ENCODE results near the gene AFF2. TPM values are rescaled to one million over a fixed set of nuclear protein-coding genes. Genes with fewer than 3 reads are reported as not detected.

Gene AFF2
- total RNA-seq, 1 experiment from 2014 or later, result 0.05 TPM

DNA sequence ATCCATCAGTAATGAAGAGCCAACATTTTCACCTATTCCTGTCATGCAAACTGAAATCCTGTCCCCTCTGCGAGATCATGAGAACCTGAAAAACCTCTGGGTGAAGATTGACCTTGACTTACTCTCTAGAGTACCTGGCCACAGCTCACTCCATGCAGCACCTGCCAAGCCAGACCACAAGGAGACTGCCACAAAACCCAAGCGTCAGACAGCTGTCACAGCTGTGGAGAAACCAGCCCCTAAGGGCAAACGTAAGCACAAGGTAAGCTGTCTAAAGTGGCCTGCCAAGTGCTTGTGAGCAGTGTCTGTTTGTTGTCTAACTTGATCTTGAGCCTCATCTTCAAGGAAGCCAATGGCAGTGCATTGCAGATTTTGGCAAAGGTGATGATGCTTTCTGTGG, 455.9 kb downstream of the AFF2 start:
- ATAC-seq (no peak), DNase-seq (ENCODE audit: low read depth, low spot score) (no peak)
- Histone ChIP-seq H3K4me3 (replicated peaks in 1 of 2; ENCODE audit: low read depth in 1 of 2, low read length in 2 of 2) (no peak overlapping the region), H3K4me1 (ENCODE audit: control insufficient read depth in 1 of 2, insufficient read depth in 2 of 2, low read length in 2 of 2) (no peaks in the 10 kb centered on the region), H3K4me2 (ENCODE audit: low read length) (no peak overlapping the region), H3K9ac (ENCODE audit: low read length) (no peak overlapping the region), H3K9me3 (ENCODE audit: control insufficient read depth in 1 of 2, insufficient read depth in 1 of 2, low read depth in 1 of 2, low read length in 2 of 2) (no peaks in the 10 kb centered on the region), H3K79me2 (ENCODE audit: insufficient read depth, low read length) (no peaks in the 10 kb centered on the region), H2AFZ (ENCODE audit: low read depth, low read length, poor library complexity, severe bottlenecking) (no peak overlapping the region), H3K27me3 (ENCODE audit: insufficient read depth, low read length) (no peaks in the 10 kb centered on the region), H3K27ac (ENCODE audit: low read depth, low read length) (no peak overlapping the region), H4K20me1 (ENCODE audit: insufficient read depth) (no peaks in the 10 kb centered on the region), H3K36me3 (ENCODE audit: control insufficient read depth in 1 of 2, insufficient read depth in 2 of 2, low read length in 2 of 2) (no peaks in the 10 kb centered on the region), H3K9me2 (ENCODE audit: insufficient read depth) (no peaks in the 10 kb centered on the region)
- POLR2A ChIA-PET, result no interaction called here
- no peak for TF ChIP-seq YY1 (IDR thresholded peaks at IDR 0.05; ENCODE audit: extremely low read depth, insufficient replicate concordance, low read depth, low read length)
- CTCF ChIA-PET, result no interaction called here
- RAD21 ChIA-PET (ENCODE audit: low non-redundant PET in 1 of 2, low total read pairs in 2 of 2, uncharacterized antibody in 2 of 2, unreplicated experiment in 2 of 2), result no interaction called here
- BruUV-seq (replicated peaks), result no TSS peak
- intact Hi-C loops (cut with micrococcal nuclease), result no loop called here

DNA sequence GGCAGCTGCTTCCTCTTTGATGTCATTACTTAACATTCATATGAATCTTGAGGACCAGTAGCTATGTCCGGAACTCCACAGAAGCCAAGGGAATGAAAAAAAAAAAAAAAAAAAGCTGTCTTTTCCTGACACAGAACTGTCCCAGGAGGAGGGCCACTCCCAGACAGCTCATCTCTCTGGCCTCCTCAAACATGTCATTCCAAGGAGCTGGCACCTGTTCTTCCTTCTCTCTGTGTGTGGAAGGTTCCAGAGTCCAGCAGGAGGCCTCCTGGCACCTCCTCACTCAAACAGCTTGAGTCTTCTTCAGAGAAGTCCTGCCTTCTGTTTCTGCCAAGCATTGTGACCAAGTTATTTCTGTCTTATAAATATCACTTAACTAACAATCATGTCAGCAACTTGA, 458.5 kb downstream of the AFF2 start:
- Histone ChIP-seq H3K4me3 (replicated peaks in 1 of 2; ENCODE audit: low read depth in 1 of 2, low read length in 2 of 2) (no peak overlapping the region), H3K9me3 (ENCODE audit: control insufficient read depth in 1 of 2, insufficient read depth in 1 of 2, low read depth in 1 of 2, low read length in 2 of 2) (no peaks in the 10 kb centered on the region), H4K20me1 (ENCODE audit: insufficient read depth) (no peaks in the 10 kb centered on the region), H3K27me3 (ENCODE audit: insufficient read depth, low read length) (no peaks in the 10 kb centered on the region), H3K27ac (ENCODE audit: low read depth, low read length) (no peak overlapping the region), H3K4me1 (ENCODE audit: control insufficient read depth in 1 of 2, insufficient read depth in 2 of 2, low read length in 2 of 2) (no peaks in the 10 kb centered on the region), H2AFZ (ENCODE audit: low read depth, low read length, poor library complexity, severe bottlenecking) (no peak overlapping the region), H3K79me2 (ENCODE audit: insufficient read depth, low read length) (no peaks in the 10 kb centered on the region), H3K9ac (ENCODE audit: low read length) (no peak overlapping the region), H3K36me3 (ENCODE audit: control insufficient read depth in 1 of 2, insufficient read depth in 2 of 2, low read length in 2 of 2) (no peaks in the 10 kb centered on the region), H3K9me2 (ENCODE audit: insufficient read depth) (no peaks in the 10 kb centered on the region), H3K4me2 (ENCODE audit: low read length) (no peak overlapping the region)
- ChIA-PET RAD21 (ENCODE audit: low non-redundant PET in 1 of 2, low total read pairs in 2 of 2, uncharacterized antibody in 2 of 2, unreplicated experiment in 2 of 2) (no interaction called here), POLR2A (no interaction called here), CTCF (no interaction called here)
- ATAC-seq, result no peak
- intact Hi-C loops (cut with micrococcal nuclease), result no loop called here
- TF ChIP-seq YY1 (IDR thresholded peaks at IDR 0.05; ENCODE audit: extremely low read depth, insufficient replicate concordance, low read depth, low read length), result no peak
- no peak for TF ChIP-seq JUND (IDR thresholded peaks at IDR 0.05)
- no peak for TF ChIP-seq SIN3A (IDR thresholded peaks at IDR 0.05; ENCODE audit: low read depth)
- TF ChIP-seq POLR2AphosphoS5 (IDR thresholded peaks at IDR 0.05; ENCODE audit: low read depth, low read length), result no peak
- no peak for TF ChIP-seq CBX3 (IDR thresholded peaks at IDR 0.05; ENCODE audit: low read depth)
- TF ChIP-seq SRF (IDR thresholded peaks at IDR 0.05; ENCODE audit: low read depth), result no peak
- no peak for TF ChIP-seq ZFX (IDR thresholded peaks at IDR 0.05)
- TF ChIP-seq RAD21 (IDR thresholded peaks at IDR 0.05; ENCODE audit: low read depth), result no peak
- TF ChIP-seq, protein P1, sequence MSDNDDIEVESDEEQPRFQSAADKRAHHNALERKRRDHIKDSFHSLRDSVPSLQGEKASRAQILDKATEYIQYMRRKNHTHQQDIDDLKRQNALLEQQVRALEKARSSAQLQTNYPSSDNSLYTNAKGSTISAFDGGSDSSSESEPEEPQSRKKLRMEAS (IDR thresholded peaks at IDR 0.05), result no peak
- TF ChIP-seq, protein P2, sequence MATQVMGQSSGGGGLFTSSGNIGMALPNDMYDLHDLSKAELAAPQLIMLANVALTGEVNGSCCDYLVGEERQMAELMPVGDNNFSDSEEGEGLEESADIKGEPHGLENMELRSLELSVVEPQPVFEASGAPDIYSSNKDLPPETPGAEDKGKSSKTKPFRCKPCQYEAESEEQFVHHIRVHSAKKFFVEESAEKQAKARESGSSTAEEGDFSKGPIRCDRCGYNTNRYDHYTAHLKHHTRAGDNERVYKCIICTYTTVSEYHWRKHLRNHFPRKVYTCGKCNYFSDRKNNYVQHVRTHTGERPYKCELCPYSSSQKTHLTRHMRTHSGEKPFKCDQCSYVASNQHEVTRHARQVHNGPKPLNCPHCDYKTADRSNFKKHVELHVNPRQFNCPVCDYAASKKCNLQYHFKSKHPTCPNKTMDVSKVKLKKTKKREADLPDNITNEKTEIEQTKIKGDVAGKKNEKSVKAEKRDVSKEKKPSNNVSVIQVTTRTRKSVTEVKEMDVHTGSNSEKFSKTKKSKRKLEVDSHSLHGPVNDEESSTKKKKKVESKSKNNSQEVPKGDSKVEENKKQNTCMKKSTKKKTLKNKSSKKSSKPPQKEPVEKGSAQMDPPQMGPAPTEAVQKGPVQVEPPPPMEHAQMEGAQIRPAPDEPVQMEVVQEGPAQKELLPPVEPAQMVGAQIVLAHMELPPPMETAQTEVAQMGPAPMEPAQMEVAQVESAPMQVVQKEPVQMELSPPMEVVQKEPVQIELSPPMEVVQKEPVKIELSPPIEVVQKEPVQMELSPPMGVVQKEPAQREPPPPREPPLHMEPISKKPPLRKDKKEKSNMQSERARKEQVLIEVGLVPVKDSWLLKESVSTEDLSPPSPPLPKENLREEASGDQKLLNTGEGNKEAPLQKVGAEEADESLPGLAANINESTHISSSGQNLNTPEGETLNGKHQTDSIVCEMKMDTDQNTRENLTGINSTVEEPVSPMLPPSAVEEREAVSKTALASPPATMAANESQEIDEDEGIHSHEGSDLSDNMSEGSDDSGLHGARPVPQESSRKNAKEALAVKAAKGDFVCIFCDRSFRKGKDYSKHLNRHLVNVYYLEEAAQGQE (IDR thresholded peaks at IDR 0.05; ENCODE audit: low read depth), result no peak
- TF ChIP-seq, protein P3, sequence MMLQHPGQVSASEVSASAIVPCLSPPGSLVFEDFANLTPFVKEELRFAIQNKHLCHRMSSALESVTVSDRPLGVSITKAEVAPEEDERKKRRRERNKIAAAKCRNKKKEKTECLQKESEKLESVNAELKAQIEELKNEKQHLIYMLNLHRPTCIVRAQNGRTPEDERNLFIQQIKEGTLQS (IDR thresholded peaks at IDR 0.05), result no peak
- TF ChIP-seq EZH2phosphoT487 (IDR thresholded peaks at IDR 0.05; ENCODE audit: borderline replicate concordance), result no peak
- TF ChIP-seq POLR2A (IDR thresholded peaks at IDR 0.05; ENCODE audit: borderline replicate concordance, extremely low read depth, insufficient read depth, insufficient read length), result no peak
- TF ChIP-seq ELF1 (IDR thresholded peaks at IDR 0.05; ENCODE audit: borderline replicate concordance, low read depth), result no peak
- no peak for TF ChIP-seq EZH2 (IDR thresholded peaks at IDR 0.05)
- no peak for DNase-seq (ENCODE audit: low read depth, low spot score)
- BruUV-seq (replicated peaks), result no TSS peak

Data from HCT116 (cell line).